Central memory CD8-positive, alpha-beta T cell (primary cell): Measurements from ENCODE around the gene SUPV3L1.
"Not testable (repeated sequence)": the region's sequence is repeated elsewhere in the genome, so short reads cannot be mapped to it uniquely, and the experiment has no call there.

Source experiments
- ATAC-seq: fragments of 150-1000 bp; cut with Tn5 transposase; replicated peaks from 2 replicates; pipeline ENCODE4 v1.10.0; 2022; ENCODE audit warnings: mild to moderate bottlenecking, moderate FRiP score, moderate number of reproducible peaks; ENCODE audit not compliant: poor library complexity, severe bottlenecking; ENCODE audit errors: extremely low read depth
- DNase-seq, 2 donors: peaks; one replicate each; pipeline ENCODE4 v3.0.0; 2021; ENCODE audit warnings: low spot score in 2 of 2
- H3K27ac Mint-ChIP-seq: one replicate; pipeline ENCODE4 v1.8.0; 2022; ENCODE audit warnings: low read depth, mild to moderate bottlenecking, moderate library complexity, mixed read lengths
- H3K27me3 Mint-ChIP-seq: one replicate; pipeline ENCODE4 v1.8.0; 2022; ENCODE audit warnings: mixed read lengths
- H3K36me3 Mint-ChIP-seq: one replicate; pipeline ENCODE4 v1.8.0; 2022; ENCODE audit warnings: mild to moderate bottlenecking, moderate library complexity, mixed read lengths; ENCODE audit not compliant: insufficient read depth
- H3K4me1 Mint-ChIP-seq: one replicate; pipeline ENCODE4 v1.8.0; 2022; ENCODE audit warnings: mixed read lengths
- H3K4me3 Mint-ChIP-seq: one replicate; pipeline ENCODE4 v1.8.0; 2022; ENCODE audit warnings: mild to moderate bottlenecking, moderate library complexity, mixed read lengths
- H3K9me3 Mint-ChIP-seq: one replicate; pipeline ENCODE4 v1.8.0; 2022; ENCODE audit warnings: mixed read lengths

Gene SUPV3L1

GRCh38 chr10:69239816-69240434 lies 59.9 kb downstream of the SUPV3L1 start:
- no peak for DNase-seq
- Mint-ChIP-seq H3K9me3 (no peaks in the 10 kb centered on the region), H3K4me3 (no peak overlapping the region)

GRCh38 chr10:69240455-69240854 lies 60.4 kb downstream of the SUPV3L1 start:
- H3K4me1 Mint-ChIP-seq = peaks cover 3% of the 10 kb centered on the region
- no peak overlapping the region for H3K4me3 Mint-ChIP-seq
- peaks cover 3% of the 10 kb centered on the region for H3K36me3 Mint-ChIP-seq

More at GRCh38 chr10:69239816-69240434, 59.9 kb downstream of the SUPV3L1 start:
- no peak for ATAC-seq
- Mint-ChIP-seq H3K4me1 (peaks cover 3% of the 10 kb centered on the region), H3K27ac (no peak overlapping the region), H3K27me3 (no peaks in the 10 kb centered on the region), H3K36me3 (peaks cover 3% of the 10 kb centered on the region)

DNA sequence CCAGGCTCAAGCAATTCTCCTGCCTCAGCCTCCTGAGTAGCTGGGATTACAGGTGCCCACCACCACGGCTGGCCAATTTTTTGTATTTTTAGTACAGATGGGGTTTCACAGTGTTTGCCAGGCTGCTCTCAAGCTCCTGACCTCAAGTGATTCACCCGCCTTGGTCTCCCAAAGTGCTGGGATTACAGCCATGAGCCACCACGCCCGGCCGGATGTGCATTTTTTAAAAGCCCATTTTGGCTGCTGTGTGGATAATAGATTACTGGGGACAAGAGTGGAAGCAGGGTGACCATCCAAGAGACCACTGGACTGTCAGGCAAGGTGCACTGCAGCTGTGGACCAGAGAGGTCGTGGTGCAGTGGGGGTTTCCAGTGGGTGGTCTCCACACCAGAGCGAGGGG lies 61.5 kb downstream of the SUPV3L1 start:
- DNase-seq = no peak
- Mint-ChIP-seq H3K9me3 (no peaks in the 10 kb centered on the region), H3K4me1 (peaks cover 3% of the 10 kb centered on the region), H3K36me3 (peaks cover 3% of the 10 kb centered on the region), H3K4me3 (no peak overlapping the region), H3K27ac (no peak overlapping the region), H3K27me3 (no peaks in the 10 kb centered on the region)
- ATAC-seq = no peak

More at GRCh38 chr10:69240455-69240854, 60.4 kb downstream of the SUPV3L1 start:
- Mint-ChIP-seq H3K9me3 (no peaks in the 10 kb centered on the region), H3K27me3 (no peaks in the 10 kb centered on the region), H3K27ac (no peak overlapping the region)
- ATAC-seq (no peak), DNase-seq (no peak)

- H3K4me1 Mint-ChIP-seq = peaks cover 3% of the 10 kb centered on the region
- no peak overlapping the region for H3K4me3 Mint-ChIP-seq
- H3K27ac Mint-ChIP-seq = no peak overlapping the region
- H3K36me3 Mint-ChIP-seq = peaks cover 3% of the 10 kb centered on the region
- ATAC-seq (no peak), DNase-seq (no peak)
- H3K9me3 Mint-ChIP-seq = no peaks in the 10 kb centered on the region
- no peaks in the 10 kb centered on the region for H3K27me3 Mint-ChIP-seq
These were observed 62.2 kb downstream of the SUPV3L1 start for GRCh38 chr10:69242040-69242851.

DNA sequence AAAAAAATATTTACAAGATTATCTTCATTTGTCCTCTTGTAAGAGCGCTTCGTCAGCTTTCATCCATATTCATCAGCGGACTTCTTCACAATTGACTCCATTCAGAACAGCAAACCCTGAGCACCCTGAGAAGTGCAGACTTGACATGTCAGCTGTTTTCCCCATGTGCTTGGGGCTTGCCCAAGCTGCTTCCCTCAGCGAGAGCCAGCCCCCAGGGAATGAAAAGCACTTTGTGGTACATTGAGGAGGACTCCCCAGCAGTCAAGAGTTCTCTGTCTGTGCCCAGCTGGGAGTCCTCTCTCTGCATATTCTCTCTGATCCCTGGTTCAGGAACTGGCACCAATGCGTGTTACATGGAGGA lies 62.8 kb downstream of the SUPV3L1 start:
- no peaks in the 10 kb centered on the region for H3K9me3 Mint-ChIP-seq
- H3K27me3 Mint-ChIP-seq = no peaks in the 10 kb centered on the region
- ATAC-seq = no peak
- H3K27ac Mint-ChIP-seq = no peak overlapping the region
- peaks cover 3% of the 10 kb centered on the region for H3K36me3 Mint-ChIP-seq
- no peak overlapping the region for H3K4me3 Mint-ChIP-seq
- H3K4me1 Mint-ChIP-seq = no peaks in the 10 kb centered on the region
- DNase-seq = no peak

- ATAC-seq (no peak), DNase-seq (no peak)
- Mint-ChIP-seq H3K36me3 (peaks cover 3% of the 10 kb centered on the region), H3K4me1 (no peaks in the 10 kb centered on the region), H3K27me3 (no peaks in the 10 kb centered on the region), H3K9me3 (no peaks in the 10 kb centered on the region), H3K4me3 (no peak overlapping the region), H3K27ac (no peak overlapping the region)
These were observed 63.8 kb downstream of the SUPV3L1 start for GRCh38 chr10:69243817-69244216.

DNA sequence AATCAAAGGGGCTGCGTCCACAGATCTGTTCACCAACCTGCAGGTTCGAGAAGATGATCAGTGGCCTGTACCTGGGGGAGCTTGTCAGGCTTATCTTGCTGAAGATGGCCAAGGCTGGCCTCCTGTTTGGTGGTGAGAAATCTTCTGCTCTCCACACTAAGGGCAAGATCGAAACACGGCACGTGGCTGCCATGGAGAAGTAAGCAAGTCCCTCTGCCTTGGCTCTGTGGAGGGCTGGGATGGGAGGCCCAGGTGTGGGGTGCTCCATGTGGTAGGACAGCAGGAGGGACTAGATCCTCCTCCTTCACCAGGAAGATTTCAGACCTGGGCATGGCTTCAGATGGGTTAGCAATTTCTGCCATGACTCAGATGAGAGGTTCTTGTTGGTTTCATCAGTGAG lies 66.0 kb downstream of the SUPV3L1 start:
- Mint-ChIP-seq H3K27me3 (no peaks in the 10 kb centered on the region), H3K9me3 (no peaks in the 10 kb centered on the region), H3K4me1 (no peaks in the 10 kb centered on the region)

DNA sequence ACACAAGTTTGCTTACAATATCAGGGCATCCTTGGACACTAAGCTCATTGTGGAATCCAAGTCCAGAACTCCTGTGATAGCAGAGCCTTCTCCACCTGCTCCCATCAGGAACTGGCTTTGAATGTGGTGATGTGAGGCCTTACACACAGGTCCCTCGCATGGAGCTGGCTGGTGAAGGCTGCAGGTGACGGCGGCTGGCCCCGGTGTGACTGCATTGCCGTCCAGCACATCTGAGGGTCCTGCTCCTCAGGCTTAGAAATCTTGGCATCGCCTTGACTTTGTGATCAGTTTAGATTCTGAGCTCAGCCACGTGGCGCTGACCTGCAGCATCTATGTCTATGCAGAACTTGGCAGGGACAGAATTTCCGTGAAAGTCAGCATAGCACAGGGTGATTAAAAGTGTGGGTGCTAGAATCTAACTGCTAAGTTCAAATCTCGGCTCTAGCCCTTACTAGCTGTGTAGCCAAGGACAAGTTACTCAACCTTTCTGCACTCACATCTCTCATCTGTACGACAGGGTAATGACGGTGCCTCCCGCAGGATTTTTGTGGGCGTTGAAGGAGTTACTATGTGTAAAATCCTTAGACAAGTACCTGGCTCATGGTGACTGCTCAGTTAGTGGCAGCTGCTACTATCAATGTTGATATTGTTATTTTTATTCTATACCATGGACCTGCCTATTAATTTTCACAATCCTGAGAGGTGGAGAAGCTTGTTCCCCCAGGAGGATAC lies 66.7 kb downstream of the SUPV3L1 start:
- H3K27me3 Mint-ChIP-seq = no peaks in the 10 kb centered on the region
- no peak for ATAC-seq

More for the DNA sequence above, 66.0 kb downstream of the SUPV3L1 start:
- H3K36me3 Mint-ChIP-seq = peaks cover 2% of the 10 kb centered on the region
- DNase-seq = no peak
- H3K4me3 Mint-ChIP-seq = no peak overlapping the region
- no peak overlapping the region for H3K27ac Mint-ChIP-seq
- no peak for ATAC-seq

DNA sequence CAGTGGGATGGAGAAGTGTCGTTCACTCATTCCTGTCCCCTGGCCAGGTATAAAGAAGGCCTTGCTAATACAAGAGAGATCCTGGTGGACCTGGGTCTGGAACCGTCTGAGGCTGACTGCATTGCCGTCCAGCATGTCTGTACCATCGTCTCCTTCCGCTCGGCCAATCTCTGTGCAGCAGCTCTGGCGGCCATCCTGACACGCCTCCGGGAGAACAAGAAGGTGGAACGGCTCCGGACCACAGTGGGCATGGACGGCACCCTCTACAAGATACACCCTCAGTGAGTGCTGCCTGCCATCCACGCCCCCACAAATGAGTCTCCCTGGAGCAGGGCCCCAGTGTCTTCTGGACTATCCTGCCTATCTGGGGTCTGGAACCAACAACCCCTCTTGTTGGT lies 67.3 kb downstream of the SUPV3L1 start:
- no peaks in the 10 kb centered on the region for H3K27me3 Mint-ChIP-seq
- DNase-seq (no peak), ATAC-seq (no peak)
- H3K9me3 Mint-ChIP-seq = no peaks in the 10 kb centered on the region
- no peaks in the 10 kb centered on the region for H3K4me1 Mint-ChIP-seq
- H3K27ac Mint-ChIP-seq = no peak overlapping the region
- H3K4me3 Mint-ChIP-seq = no peak overlapping the region
- peaks cover 2% of the 10 kb centered on the region for H3K36me3 Mint-ChIP-seq

More for the DNA sequence above, 66.7 kb downstream of the SUPV3L1 start:
- Mint-ChIP-seq H3K27ac (no peak overlapping the region), H3K9me3 (no peaks in the 10 kb centered on the region), H3K4me1 (no peaks in the 10 kb centered on the region), H3K4me3 (no peak overlapping the region), H3K36me3 (peaks cover 2% of the 10 kb centered on the region)
- no peak for DNase-seq

DNA sequence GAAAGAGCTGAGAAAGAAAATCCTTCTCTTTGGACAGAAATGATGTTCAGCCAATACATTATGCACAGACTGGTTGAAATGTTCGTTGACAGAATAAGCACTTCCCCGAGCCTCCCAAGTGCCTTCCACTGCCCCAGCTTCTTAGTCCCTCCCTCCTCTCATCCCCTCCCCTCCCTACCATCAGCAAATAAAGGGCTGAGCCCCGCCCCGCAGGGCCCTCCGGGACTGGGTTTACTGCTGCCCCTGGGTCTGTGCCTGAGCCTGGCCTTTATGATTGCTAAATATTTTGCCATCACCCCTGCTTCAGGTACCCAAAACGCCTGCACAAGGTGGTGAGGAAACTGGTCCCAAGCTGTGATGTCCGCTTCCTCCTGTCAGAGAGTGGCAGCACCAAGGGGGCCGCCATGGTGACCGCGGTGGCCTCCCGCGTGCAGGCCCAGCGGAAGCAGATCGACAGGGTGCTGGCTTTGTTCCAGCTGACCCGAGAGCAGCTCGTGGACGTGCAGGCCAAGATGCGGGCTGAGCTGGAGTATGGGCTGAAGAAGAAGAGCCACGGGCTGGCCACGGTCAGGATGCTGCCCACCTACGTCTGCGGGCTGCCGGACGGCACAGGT lies 68.2 kb downstream of the SUPV3L1 start:
- DNase-seq = no peak
- Mint-ChIP-seq H3K27ac (no peak overlapping the region), H3K27me3 (no peaks in the 10 kb centered on the region), H3K4me1 (no peaks in the 10 kb centered on the region), H3K36me3 (peaks cover 2% of the 10 kb centered on the region), H3K4me3 (no peak overlapping the region), H3K9me3 (no peaks in the 10 kb centered on the region)
- ATAC-seq = no peak

DNA sequence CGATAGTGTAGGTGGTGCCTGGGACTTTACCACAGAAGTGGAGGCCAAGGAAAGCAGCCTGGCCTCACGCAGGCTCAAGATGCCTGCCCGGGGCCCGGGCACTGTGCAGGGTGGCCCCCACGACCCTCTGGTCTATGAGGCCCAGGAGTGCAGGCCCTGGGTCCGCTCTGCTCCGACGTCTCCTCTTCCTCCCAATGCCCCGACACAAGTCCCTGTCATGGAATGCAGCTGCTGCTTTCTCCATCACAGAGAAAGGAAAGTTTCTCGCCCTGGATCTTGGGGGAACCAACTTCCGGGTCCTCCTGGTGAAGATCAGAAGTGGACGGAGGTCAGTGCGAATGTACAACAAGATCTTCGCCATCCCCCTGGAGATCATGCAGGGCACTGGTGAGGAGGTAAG lies 70.0 kb downstream of the SUPV3L1 start:
- H3K4me1 Mint-ChIP-seq = no peaks in the 10 kb centered on the region
- ATAC-seq (no peak), DNase-seq (no peak)
- no peaks in the 10 kb centered on the region for H3K27me3 Mint-ChIP-seq
- no peak overlapping the region for H3K27ac Mint-ChIP-seq
- H3K9me3 Mint-ChIP-seq = no peaks in the 10 kb centered on the region
- H3K4me3 Mint-ChIP-seq = no peak overlapping the region
- H3K36me3 Mint-ChIP-seq = peaks cover 2% of the 10 kb centered on the region

- not testable (repeated sequence) for H3K9me3 Mint-ChIP-seq, DNase-seq, H3K27me3 Mint-ChIP-seq, H3K4me3 Mint-ChIP-seq, H3K36me3 Mint-ChIP-seq, H3K4me1 Mint-ChIP-seq, H3K27ac Mint-ChIP-seq, ATAC-seq
These were observed 71.4 kb downstream of the SUPV3L1 start for GRCh38 chr10:69251417-69251816.
